Activated CD4-positive, alpha-beta T cell treated with anti-CD3 and anti-CD28 coated beads, Interleukin-2, Interleukin-4, amounts not matched to agents 100 ng/mL and 50 ng/mL, durations not matched to agents 16 hours and 8 hours (primary cell): Measurements from ENCODE around the gene TRIM31.

Experiments used
- DNase-seq: peaks from one replicate; pipeline ENCODE4 v3.0.0-alpha.2; 2020; ENCODE audit warnings: low spot score

Gene TRIM31

GRCh38 chr6:30113841-30114240 lies 951 bp upstream of the TRIM31 start:
- no peak for DNase-seq

- no peak for DNase-seq
These were observed 392 bp downstream of the TRIM31 start for GRCh38 chr6:30112402-30112994.

- no peak for DNase-seq
These were observed 1.5 kb downstream of the TRIM31 start for GRCh38 chr6:30111266-30111856.

- DNase-seq, result no peak
These were observed 8.2 kb downstream of the TRIM31 start for GRCh38 chr6:30104661-30105060.

- no peak for DNase-seq
These were observed 9.1 kb downstream of the TRIM31 start for GRCh38 chr6:30103872-30104179.

GRCh38 chr6:30102970-30103871 lies 9.7 kb downstream of the TRIM31 start:
- DNase-seq, result peak; percentile 85

GRCh38 chr6:30102414-30102969 lies 10.4 kb downstream of the TRIM31 start:
- DNase-seq, result no peak

GRCh38 chr6:30101444-30102413 lies 11.2 kb downstream of the TRIM31 start:
- peak; percentile 58 for DNase-seq

- DNase-seq, result no peak
These were observed 12.1 kb downstream of the TRIM31 start for GRCh38 chr6:30100585-30101443.

- no peak for DNase-seq
These were observed 12.7 kb downstream of the TRIM31 start for GRCh38 chr6:30100154-30100553.

- DNase-seq, result no peak
These were observed 14.8 kb downstream of the TRIM31 start for GRCh38 chr6:30097902-30098768.

GRCh38 chr6:30096829-30097228 lies 16.1 kb downstream of the TRIM31 start:
- no peak for DNase-seq

- DNase-seq, result no peak
These were observed 18.8 kb downstream of the TRIM31 start for GRCh38 chr6:30093951-30094661.

- no peak for DNase-seq
These were observed 19.9 kb downstream of the TRIM31 start for GRCh38 chr6:30092852-30093543.

- no peak for DNase-seq
These were observed 21.1 kb downstream of the TRIM31 start for GRCh38 chr6:30091577-30092381.

- DNase-seq, result no peak
These were observed 25.0 kb downstream of the TRIM31 start for GRCh38 chr6:30087876-30088275.

GRCh38 chr6:30077218-30077617 lies 35.7 kb downstream of the TRIM31 start:
- no peak for DNase-seq
